ENCODE data around the gene PLXNA4.

GRCh38 chr7:132367004-132367403 lies 209.3 kb downstream of the PLXNA4 start:
- no peak for TF ChIP-seq REST (IDR thresholded peaks at IDR 0.05; ENCODE audit: insufficient read depth in 1 of 2, low read depth in 2 of 2, low read length in 1 of 2)
- no peak for TF ChIP-seq CTCF (IDR thresholded peaks at IDR 0.05)

Measured in Panc1 (cell line).